SK-N-SH treated with all-trans-retinoic acid at 6 μM for 48 hours (cell line): ENCODE data around the gene RPA1.

ENCODE experiments used
- ATAC-seq: fragments of 200-7000 bp; cut with Tn5 transposase; 3 replicates; pipeline ENCODE4 v1.9.1; 2020; ENCODE audit warnings: mild to moderate bottlenecking, moderate library complexity
- ARNTL ChIP-seq: fragments of 450-650 bp; formaldehyde crosslinking; IDR thresholded peaks from 2 replicates; pipeline ENCODE4 v1.5.0; 2020; ENCODE audit warnings: low read depth, mild to moderate bottlenecking, moderate library complexity, borderline replicate concordance
- BACH2 ChIP-seq: fragments of 250-450 bp; sonication (Bioruptor Pico); IDR thresholded peaks from 2 replicates; pipeline ENCODE4 v1.9.0; 2021; ENCODE audit warnings: mild to moderate bottlenecking, borderline replicate concordance
- CREB5 ChIP-seq: fragments of 250-450 bp; sonication (Bioruptor Pico); IDR thresholded peaks from 2 replicates; pipeline ENCODE4 v1.5.1; 2020; ENCODE audit warnings: low read depth, mild to moderate bottlenecking, moderate library complexity
- CSDC2 ChIP-seq: fragments of 250-450 bp; sonication (Bioruptor Pico); IDR thresholded peaks from 2 replicates; pipeline ENCODE4 v1.5.0; 2020; ENCODE audit warnings: mild to moderate bottlenecking, moderate library complexity
- CSRNP3 ChIP-seq: fragments of 250-450 bp; sonication (Bioruptor Pico); IDR thresholded peaks from 2 replicates; pipeline ENCODE4 v1.5.1; 2021; ENCODE audit warnings: mild to moderate bottlenecking, moderate library complexity
- ESRRG ChIP-seq: fragments of 250-450 bp; sonication (Bioruptor Pico); IDR thresholded peaks from 2 replicates; pipeline ENCODE4 v1.6.1; 2021; ENCODE audit warnings: mild to moderate bottlenecking
- GLIS3 ChIP-seq: fragments of 250-450 bp; sonication (Bioruptor Pico); IDR thresholded peaks from 2 replicates; pipeline ENCODE4 v1.5.0; 2020; ENCODE audit warnings: mild to moderate bottlenecking, moderate library complexity
- ISL1 ChIP-seq: fragments of 250-450 bp; sonication (Bioruptor Pico); IDR thresholded peaks from 2 replicates; pipeline ENCODE4 v2.1.2; 2022; ENCODE audit warnings: mild to moderate bottlenecking, moderate library complexity
- OSR1 ChIP-seq: fragments of 250-450 bp; sonication (Bioruptor Pico); IDR thresholded peaks from 2 replicates; pipeline ENCODE4 v1.8.0; 2022; ENCODE audit warnings: moderate library complexity, mild to moderate bottlenecking, inconsistent platforms
- PATZ1 ChIP-seq: fragments of 250-450 bp; sonication (Bioruptor Pico); IDR thresholded peaks from 2 replicates; pipeline ENCODE4 v1.8.0; 2020; ENCODE audit warnings: mild to moderate bottlenecking, moderate library complexity, borderline replicate concordance
- POU6F1 ChIP-seq: fragments of 250-450 bp; sonication (Bioruptor Pico); IDR thresholded peaks from 2 replicates; pipeline ENCODE4 v1.8.0; 2021; ENCODE audit warnings: low read depth, mild to moderate bottlenecking, moderate library complexity, borderline replicate concordance
- PPARA ChIP-seq: fragments of 250-450 bp; sonication (Bioruptor Pico); IDR thresholded peaks from 2 replicates; pipeline ENCODE4 v1.5.0; 2020; ENCODE audit warnings: mild to moderate bottlenecking, borderline replicate concordance
- RARB ChIP-seq: fragments of 250-450 bp; sonication (Bioruptor Pico); IDR thresholded peaks from 2 replicates; pipeline ENCODE4 v1.8.0; 2021; ENCODE audit warnings: mild to moderate bottlenecking, moderate library complexity
- SNAI2 ChIP-seq: fragments of 250-450 bp; sonication (Bioruptor Pico); IDR thresholded peaks from 2 replicates; pipeline ENCODE4 v1.5.0; 2020; ENCODE audit warnings: mild to moderate bottlenecking, moderate library complexity
- TCF4 ChIP-seq: fragments of 250-450 bp; sonication (Bioruptor Pico); IDR thresholded peaks from 2 replicates; pipeline ENCODE4 v1.8.0; 2021; ENCODE audit warnings: mild to moderate bottlenecking, moderate library complexity, borderline replicate concordance
- TOX ChIP-seq: fragments of 250-450 bp; sonication (Bioruptor Pico); IDR thresholded peaks from 2 replicates; pipeline ENCODE4 v1.8.0; 2021; ENCODE audit warnings: mild to moderate bottlenecking, moderate library complexity, borderline replicate concordance
- TSHZ2 ChIP-seq: fragments of 250-450 bp; sonication (Bioruptor Pico); IDR thresholded peaks from 2 replicates; pipeline ENCODE4 v1.5.0; 2020; ENCODE audit warnings: mild to moderate bottlenecking, moderate library complexity
- ZC3H10 ChIP-seq: fragments of 250-450 bp; sonication (Bioruptor Pico); IDR thresholded peaks from 2 replicates; pipeline ENCODE4 v1.5.1; 2021; ENCODE audit warnings: mild to moderate bottlenecking, moderate library complexity
- ZFP3 ChIP-seq: fragments of 250-450 bp; sonication (Bioruptor Pico); IDR thresholded peaks from 2 replicates; pipeline ENCODE4 v1.5.0; 2020; ENCODE audit warnings: mild to moderate bottlenecking, moderate library complexity
- ZFP30 ChIP-seq: fragments of 450-650 bp; formaldehyde crosslinking; IDR thresholded peaks from 2 replicates; pipeline ENCODE4 v1.5.0; 2022; ENCODE audit warnings: mild to moderate bottlenecking, moderate library complexity
- ZNF565 ChIP-seq: fragments of 450-650 bp; formaldehyde crosslinking; conservative IDR thresholded peaks from 2 replicates; pipeline ENCODE4 v1.5.0; 2020; ENCODE audit warnings: low read depth, mild to moderate bottlenecking, moderate library complexity
- ZNF70 ChIP-seq: fragments of 450-650 bp; formaldehyde crosslinking; IDR thresholded peaks from 2 replicates; pipeline ENCODE4 v1.5.0; 2020; ENCODE audit warnings: mild to moderate bottlenecking, moderate library complexity
- ZNF8 ChIP-seq: fragments of 450-650 bp; formaldehyde crosslinking; IDR thresholded peaks from 2 replicates; pipeline ENCODE4 v1.5.0; 2020; ENCODE audit warnings: mild to moderate bottlenecking, moderate library complexity

The RPA1 gene

GRCh38 chr17:1802429-1802828, 27.4 kb upstream of the RPA1 start:
- TF ChIP-seq RARB: no peak
- TF ChIP-seq OSR1 (CRISPR knock-in tag): no peak
- TF ChIP-seq POU6F1 (CRISPR knock-in tag): no peak
- TF ChIP-seq ZNF70 (CRISPR knock-in tag): no peak
- TF ChIP-seq PATZ1 (CRISPR knock-in tag): no peak
- no peak for TF ChIP-seq ZNF8 (CRISPR knock-in tag)
- TF ChIP-seq TSHZ2 (CRISPR knock-in tag): no peak
- TF ChIP-seq TOX (CRISPR knock-in tag): no peak
- TF ChIP-seq ESRRG (CRISPR knock-in tag): no peak
- TF ChIP-seq ISL1 (CRISPR knock-in tag): no peak
- no peak for TF ChIP-seq PPARA (CRISPR knock-in tag)
- TF ChIP-seq GLIS3 (CRISPR knock-in tag): no peak
- no peak for TF ChIP-seq ZNF565 (CRISPR knock-in tag)
- TF ChIP-seq BACH2 (CRISPR knock-in tag): no peak
- no peak for TF ChIP-seq TCF4 (CRISPR knock-in tag)
- TF ChIP-seq ARNTL (CRISPR knock-in tag): no peak
- TF ChIP-seq ZFP3: no peak
- TF ChIP-seq CSRNP3: no peak
- TF ChIP-seq ZC3H10 (CRISPR knock-in tag): no peak
- no peak for TF ChIP-seq SNAI2 (CRISPR knock-in tag)
- no peak for ATAC-seq

DNA sequence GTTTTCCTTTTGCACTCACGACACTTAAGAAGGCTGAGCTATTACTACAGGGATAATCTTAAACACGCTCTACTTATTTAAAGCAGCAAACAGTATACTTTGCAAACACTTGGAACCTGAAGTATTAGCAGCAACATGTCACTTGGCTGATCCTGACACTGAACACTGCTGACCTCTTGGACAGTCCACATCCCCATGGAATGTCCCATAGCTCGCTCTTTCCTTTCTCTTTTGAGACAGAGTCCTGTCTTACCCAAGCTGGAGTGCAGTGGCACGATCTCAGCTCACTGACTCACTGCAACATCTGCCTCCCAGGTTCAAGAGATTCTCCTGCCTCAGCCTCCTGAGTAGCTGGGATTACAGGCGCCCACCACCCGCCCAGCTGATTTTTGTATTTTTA, 26.5 kb upstream of the RPA1 start:
- no peak for ATAC-seq
- TF ChIP-seq ARNTL (CRISPR knock-in tag) (no peak), BACH2 (CRISPR knock-in tag) (no peak), TCF4 (CRISPR knock-in tag) (no peak), PPARA (CRISPR knock-in tag) (no peak), CREB5 (CRISPR knock-in tag) (no peak), ZC3H10 (CRISPR knock-in tag) (no peak), RARB (no peak), ZNF70 (CRISPR knock-in tag) (no peak), TSHZ2 (CRISPR knock-in tag) (no peak), ZNF565 (CRISPR knock-in tag) (no peak), PATZ1 (CRISPR knock-in tag) (no peak), OSR1 (CRISPR knock-in tag) (no peak), ESRRG (CRISPR knock-in tag) (no peak), ZFP30 (CRISPR knock-in tag) (no peak), GLIS3 (CRISPR knock-in tag) (no peak), CSDC2 (CRISPR knock-in tag) (no peak), SNAI2 (CRISPR knock-in tag) (no peak), ISL1 (CRISPR knock-in tag) (no peak)
- TF ChIP-seq, all 23 proteins: peak for 0
